Stimulated activated CD4-positive, alpha-beta T cell treated with anti-CD3 and anti-CD28 coated beads, Interleukin-4, amount 100 ng/mL, for 48 hours (primary cell): Measurements from ENCODE around the gene ZNF546.

ENCODE experiments used
- DNase-seq, 2 donors: peaks; one replicate each; pipeline ENCODE4 v3.0.0-alpha.2; 2020; ENCODE audit warnings: low read depth in 2 of 2

Gene ZNF546

GRCh38 chr19:40055832-40056504, 59.1 kb downstream of the ZNF546 start, which contains the start of gene ZNF780B:
Gene ZNF780B (minus strand): TSS chr19:40056231. CDS start chr19:40050332, 5,899 bp downstream.
- peak; percentile 44 to 61 for DNase-seq

- DNase-seq: no peak
Measured at GRCh38 chr19:40056505-40056904, 59.6 kb downstream of the ZNF546 start.

- DNase-seq: no peak
Measured at GRCh38 chr19:40057166-40057565, 60.3 kb downstream of the ZNF546 start.

GRCh38 chr19:40059624-40060023, 62.8 kb downstream of the ZNF546 start:
- DNase-seq: no peak

GRCh38 chr19:40070058-40070457, 73.2 kb downstream of the ZNF546 start:
- DNase-seq: no peak
